ENCODE data around the gene SESN2. TPM values are rescaled to one million over a fixed set of nuclear protein-coding genes. Genes with fewer than 3 reads are reported as not detected.

The SESN2 gene
- total and polyA plus RNA-seq, 2 experiments from 2014 or later, result 40.2 to 50.7 TPM

DNA sequence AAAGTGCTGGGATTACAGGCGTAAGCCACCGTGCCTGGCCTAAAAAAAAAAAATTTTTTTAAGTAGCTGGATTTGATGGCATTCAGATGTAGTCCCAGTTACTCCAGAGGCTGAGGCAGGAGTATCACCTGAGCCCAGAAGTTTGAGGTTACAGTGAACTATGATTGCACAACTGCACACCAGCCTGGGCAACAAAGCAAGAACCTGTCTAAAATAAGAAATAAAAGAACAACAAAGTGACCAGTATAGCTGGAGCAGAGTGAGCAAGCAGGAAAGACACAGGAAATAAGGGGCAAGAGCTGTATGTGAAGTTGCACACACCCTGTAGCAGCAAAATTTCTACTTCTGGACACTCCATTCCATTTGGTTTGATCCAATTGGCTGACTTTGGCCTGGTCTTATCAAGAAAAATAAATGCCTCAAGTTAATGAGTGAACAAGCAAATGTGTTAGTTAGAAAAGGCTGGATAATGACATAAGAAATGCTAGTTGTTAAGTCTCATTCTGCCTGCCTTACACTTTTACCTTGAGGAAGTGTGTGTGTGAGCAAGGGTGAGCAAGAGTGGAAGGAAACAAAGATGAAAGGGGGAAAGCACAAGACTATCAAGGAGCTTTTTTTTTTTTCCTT lies 15.5 kb upstream of the SESN2 start:
- Histone ChIP-seq H3K27ac (peak overlapping the region; percentile 79), H2AFZ (no peak overlapping the region), H3K4me2 (peak overlapping the region; percentile 16), H3K9me2 (replicated peaks; ENCODE audit: insufficient read depth) (no peaks in the 10 kb centered on the region), H3K4me1 (ENCODE audit: insufficient read depth) (peaks cover 22% of the 10 kb centered on the region), H3K79me2 (peaks cover 3% of the 10 kb centered on the region), H3K9me3 (ENCODE audit: low read depth) (no peaks in the 10 kb centered on the region), H3K4me3 (no peak overlapping the region), H4K20me1 (ENCODE audit: insufficient read depth, poor library complexity, severe bottlenecking) (no peaks in the 10 kb centered on the region), H3K27me3 (no peaks in the 10 kb centered on the region), H3K36me3 (replicated peaks; ENCODE audit: insufficient read depth, low read depth) (no peaks in the 10 kb centered on the region)
- TF ChIP-seq, protein P1, sequence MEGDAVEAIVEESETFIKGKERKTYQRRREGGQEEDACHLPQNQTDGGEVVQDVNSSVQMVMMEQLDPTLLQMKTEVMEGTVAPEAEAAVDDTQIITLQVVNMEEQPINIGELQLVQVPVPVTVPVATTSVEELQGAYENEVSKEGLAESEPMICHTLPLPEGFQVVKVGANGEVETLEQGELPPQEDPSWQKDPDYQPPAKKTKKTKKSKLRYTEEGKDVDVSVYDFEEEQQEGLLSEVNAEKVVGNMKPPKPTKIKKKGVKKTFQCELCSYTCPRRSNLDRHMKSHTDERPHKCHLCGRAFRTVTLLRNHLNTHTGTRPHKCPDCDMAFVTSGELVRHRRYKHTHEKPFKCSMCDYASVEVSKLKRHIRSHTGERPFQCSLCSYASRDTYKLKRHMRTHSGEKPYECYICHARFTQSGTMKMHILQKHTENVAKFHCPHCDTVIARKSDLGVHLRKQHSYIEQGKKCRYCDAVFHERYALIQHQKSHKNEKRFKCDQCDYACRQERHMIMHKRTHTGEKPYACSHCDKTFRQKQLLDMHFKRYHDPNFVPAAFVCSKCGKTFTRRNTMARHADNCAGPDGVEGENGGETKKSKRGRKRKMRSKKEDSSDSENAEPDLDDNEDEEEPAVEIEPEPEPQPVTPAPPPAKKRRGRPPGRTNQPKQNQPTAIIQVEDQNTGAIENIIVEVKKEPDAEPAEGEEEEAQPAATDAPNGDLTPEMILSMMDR (IDR thresholded peaks at IDR 0.05; ENCODE audit: poor library complexity), result no peak
- TF ChIP-seq EZH2 (IDR thresholded peaks at IDR 0.05; ENCODE audit: borderline replicate concordance) (no peak), EZH2phosphoT487 (IDR thresholded peaks at IDR 0.05; ENCODE audit: low read depth, severe bottlenecking, unreplicated experiment) (no peak)
- 60% methylated on average over 2 of the region's 2 CpGs for WGBS (ENCODE audit: low lambda C conversion rate, missing lambda C conversion rate)
- DNase-seq (ENCODE audit: low spot score), result peak; percentile 45

DNA sequence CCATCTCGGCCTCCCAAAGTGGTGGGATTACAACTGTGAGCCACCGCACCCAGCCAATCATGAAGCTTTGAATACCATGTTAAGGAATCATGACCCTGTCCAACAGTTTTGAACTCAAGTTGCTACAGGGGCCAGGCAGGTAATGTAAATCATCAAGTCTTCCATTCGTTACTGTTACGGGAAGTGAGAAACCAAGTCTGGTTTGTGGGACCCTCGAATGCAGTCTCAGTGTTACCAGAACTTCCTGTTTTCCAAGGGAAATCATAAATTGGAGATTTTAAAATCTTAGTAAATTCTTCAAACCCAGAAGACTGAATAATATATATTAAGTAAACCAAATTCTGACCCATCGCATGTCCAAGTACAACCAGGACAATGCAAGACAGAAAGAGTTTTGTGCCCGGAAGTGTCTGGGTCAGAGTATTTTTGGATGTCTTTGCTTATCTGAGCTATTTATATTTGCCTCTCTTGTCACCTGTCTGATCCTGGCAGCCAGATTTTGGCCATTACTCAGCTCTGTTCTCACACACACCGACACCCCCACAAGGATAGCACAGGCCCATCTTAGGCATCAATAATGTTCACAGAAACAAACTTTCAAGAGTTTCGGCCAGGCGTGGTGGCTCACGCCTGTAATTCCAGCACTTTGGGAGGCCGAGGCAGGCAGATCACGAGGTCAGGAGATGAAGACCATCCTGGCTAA lies 14.6 kb upstream of the SESN2 start:
- Histone ChIP-seq H2AFZ (no peak overlapping the region), H3K27me3 (no peaks in the 10 kb centered on the region), H3K9me3 (ENCODE audit: low read depth) (no peaks in the 10 kb centered on the region), H3K4me3 (no peak overlapping the region), H3K79me2 (peaks cover 3% of the 10 kb centered on the region), H4K20me1 (ENCODE audit: insufficient read depth, poor library complexity, severe bottlenecking) (no peaks in the 10 kb centered on the region), H3K36me3 (replicated peaks; ENCODE audit: insufficient read depth, low read depth) (no peaks in the 10 kb centered on the region), H3K27ac (peak overlapping the region; percentile 79), H3K9me2 (replicated peaks; ENCODE audit: insufficient read depth) (no peaks in the 10 kb centered on the region), H3K4me2 (peak overlapping the region; percentile 16), H3K4me1 (ENCODE audit: insufficient read depth) (peaks cover 31% of the 10 kb centered on the region)
- TF ChIP-seq, protein P1 (IDR thresholded peaks at IDR 0.05; ENCODE audit: poor library complexity), result no peak
- no peak for TF ChIP-seq EZH2phosphoT487 (IDR thresholded peaks at IDR 0.05; ENCODE audit: low read depth, severe bottlenecking, unreplicated experiment)
- no peak for TF ChIP-seq EZH2 (IDR thresholded peaks at IDR 0.05; ENCODE audit: borderline replicate concordance)
- DNase-seq (ENCODE audit: low spot score), result no peak
- WGBS (ENCODE audit: low lambda C conversion rate, missing lambda C conversion rate), result 91% methylated on average over 13 of the region's 13 CpGs

DNA sequence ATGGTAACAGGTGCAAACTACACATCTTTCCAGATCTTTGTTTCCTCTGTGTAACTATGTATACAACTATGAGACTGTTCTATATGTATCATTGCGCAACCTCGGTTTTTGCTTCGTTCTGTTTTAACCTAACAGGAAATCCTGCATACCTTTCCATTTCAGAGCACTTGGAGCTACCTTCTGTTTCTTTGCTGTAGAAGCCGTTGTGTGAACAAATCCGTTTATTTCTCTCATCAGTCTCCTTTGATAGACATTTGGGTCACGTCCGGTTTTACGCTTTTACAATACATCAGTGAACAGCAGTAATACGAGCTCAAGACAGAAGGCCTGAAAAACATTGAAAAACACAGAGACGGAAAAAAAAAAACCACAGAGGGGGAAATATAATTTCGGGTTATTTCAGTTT lies 12.9 kb upstream of the SESN2 start:
- H3K79me2 ChIP-seq, result peaks cover 3% of the 10 kb centered on the region
- DNase-seq (ENCODE audit: low spot score), result peak; percentile 67
- no peaks in the 10 kb centered on the region for H3K9me2 ChIP-seq (replicated peaks; ENCODE audit: insufficient read depth)
- no peaks in the 10 kb centered on the region for H3K9me3 ChIP-seq (ENCODE audit: low read depth)
- no peaks in the 10 kb centered on the region for H3K36me3 ChIP-seq (replicated peaks; ENCODE audit: insufficient read depth, low read depth)
- peak overlapping the region; percentile 23 for H3K4me3 ChIP-seq
- H2AFZ ChIP-seq, result peak overlapping the region; percentile 31
- peaks cover 36% of the 10 kb centered on the region for H3K4me1 ChIP-seq (ENCODE audit: insufficient read depth)
- no peaks in the 10 kb centered on the region for H3K27me3 ChIP-seq
- no peaks in the 10 kb centered on the region for H4K20me1 ChIP-seq (ENCODE audit: insufficient read depth, poor library complexity, severe bottlenecking)
- peak overlapping the region; percentile 72 for H3K4me2 ChIP-seq
- peak overlapping the region; percentile 76 for H3K27ac ChIP-seq
- TF ChIP-seq EZH2phosphoT487 (IDR thresholded peaks at IDR 0.05; ENCODE audit: low read depth, severe bottlenecking, unreplicated experiment) (no peak), EZH2 (IDR thresholded peaks at IDR 0.05; ENCODE audit: borderline replicate concordance) (no peak)
- TF ChIP-seq, protein P1 (IDR thresholded peaks at IDR 0.05; ENCODE audit: poor library complexity), result no peak
- WGBS (ENCODE audit: low lambda C conversion rate, missing lambda C conversion rate), result 46% methylated on average over 11 of the region's 11 CpGs
